ENCODE data around the gene HGFAC. TPM values are rescaled to one million over a fixed set of nuclear protein-coding genes. Genes with fewer than 3 reads are reported as not detected.

The HGFAC gene
- total and polyA plus RNA-seq, 2 donors: 0.19 to 1.2 TPM

- no peaks in the 10 kb centered on the region for H3K36me3 ChIP-seq (ENCODE audit: control insufficient read depth in 2 of 2, insufficient read depth in 2 of 2, low read length in 1 of 2)
- no peaks in the 10 kb centered on the region for H3K9me3 ChIP-seq (ENCODE audit: control insufficient read depth in 2 of 2, insufficient read depth in 1 of 2, low read length in 1 of 2)
- WGBS: 93% methylated on average over 25 of the region's 25 CpGs
- H3K27me3 ChIP-seq (ENCODE audit: control insufficient read depth in 2 of 2, insufficient read depth in 1 of 2, low read length in 1 of 2): peaks cover 30 to 70% of the 10 kb centered on the region in 2 donors
- DNase-seq (ENCODE audit: low read depth in 6 of 9, low spot score in 9 of 9): no peak
- no peaks in the 10 kb centered on the region for H3K4me1 ChIP-seq (ENCODE audit: control insufficient read depth in 2 of 2, insufficient read depth in 2 of 2, low read length in 2 of 2)
- H3K4me3 ChIP-seq (ENCODE audit: low read length in 2 of 2): no peak overlapping the region
- H3K27ac ChIP-seq (ENCODE audit: low read depth in 1 of 2, low read length in 1 of 2): no peak overlapping the region
Measured at GRCh38 chr4:3485886-3486540, 44.2 kb downstream of the HGFAC start.

GRCh38 chr4:3486541-3487540, 45.1 kb downstream of the HGFAC start:
- WGBS: 70% methylated on average over 25 of the region's 25 CpGs
- Histone ChIP-seq H3K36me3 (ENCODE audit: control insufficient read depth in 2 of 2, insufficient read depth in 2 of 2, low read length in 1 of 2) (no peaks in the 10 kb centered on the region), H3K4me1 (ENCODE audit: control insufficient read depth in 2 of 2, insufficient read depth in 2 of 2, low read length in 2 of 2) (no peaks in the 10 kb centered on the region), H3K4me3 (ENCODE audit: low read length in 2 of 2) (no peak overlapping the region), H3K9me3 (ENCODE audit: control insufficient read depth in 2 of 2, insufficient read depth in 1 of 2, low read length in 1 of 2) (no peaks in the 10 kb centered on the region), H3K27me3 (ENCODE audit: control insufficient read depth in 2 of 2, insufficient read depth in 1 of 2, low read length in 1 of 2) (peaks cover 30 to 64% of the 10 kb centered on the region in 2 donors), H3K27ac (ENCODE audit: low read depth in 1 of 2, low read length in 1 of 2) (no peak overlapping the region)
- DNase-seq (ENCODE audit: low read depth in 6 of 9, low spot score in 9 of 9): no peak

GRCh38 chr4:3487861-3488260, 46.1 kb downstream of the HGFAC start:
- H3K36me3 ChIP-seq (ENCODE audit: control insufficient read depth in 2 of 2, insufficient read depth in 2 of 2, low read length in 1 of 2): no peaks in the 10 kb centered on the region
- no peaks in the 10 kb centered on the region for H3K9me3 ChIP-seq (ENCODE audit: control insufficient read depth in 2 of 2, insufficient read depth in 1 of 2, low read length in 1 of 2)
- H3K4me1 ChIP-seq (ENCODE audit: control insufficient read depth in 2 of 2, insufficient read depth in 2 of 2, low read length in 2 of 2): no peaks in the 10 kb centered on the region
- H3K4me3 ChIP-seq (ENCODE audit: low read length in 2 of 2): no peak overlapping the region
- WGBS: 94% methylated on average over 7 of the region's 7 CpGs
- H3K27ac ChIP-seq (ENCODE audit: low read depth in 1 of 2, low read length in 1 of 2): no peak overlapping the region
- H3K27me3 ChIP-seq (ENCODE audit: control insufficient read depth in 2 of 2, insufficient read depth in 1 of 2, low read length in 1 of 2): peaks cover 30 to 58% of the 10 kb centered on the region in 2 donors
- DNase-seq (ENCODE audit: low read depth in 6 of 9, low spot score in 9 of 9): no peak

GRCh38 chr4:3488820-3489219, 47.1 kb downstream of the HGFAC start:
- Histone ChIP-seq H3K27me3 (ENCODE audit: control insufficient read depth in 2 of 2, insufficient read depth in 1 of 2, low read length in 1 of 2) (peaks cover 28 to 58% of the 10 kb centered on the region in 2 donors), H3K9me3 (ENCODE audit: control insufficient read depth in 2 of 2, insufficient read depth in 1 of 2, low read length in 1 of 2) (no peaks in the 10 kb centered on the region), H3K4me1 (ENCODE audit: control insufficient read depth in 2 of 2, insufficient read depth in 2 of 2, low read length in 2 of 2) (no peaks in the 10 kb centered on the region), H3K4me3 (ENCODE audit: low read length in 2 of 2) (no peak overlapping the region), H3K36me3 (ENCODE audit: control insufficient read depth in 2 of 2, insufficient read depth in 2 of 2, low read length in 1 of 2) (no peaks in the 10 kb centered on the region), H3K27ac (ENCODE audit: low read depth in 1 of 2, low read length in 1 of 2) (no peak overlapping the region)
- no peak for DNase-seq (ENCODE audit: low read depth in 6 of 9, low spot score in 9 of 9)
- 49% methylated on average over 11 of the region's 11 CpGs for WGBS

- WGBS: 64% methylated on average over 20 of the region's 20 CpGs
- H3K4me1 ChIP-seq (ENCODE audit: control insufficient read depth in 2 of 2, insufficient read depth in 2 of 2, low read length in 2 of 2): no peaks in the 10 kb centered on the region
- no peak overlapping the region for H3K4me3 ChIP-seq (ENCODE audit: low read length in 2 of 2)
- H3K27ac ChIP-seq (ENCODE audit: low read depth in 1 of 2, low read length in 1 of 2): no peak overlapping the region
- peaks cover 22 to 58% of the 10 kb centered on the region in 2 donors for H3K27me3 ChIP-seq (ENCODE audit: control insufficient read depth in 2 of 2, insufficient read depth in 1 of 2, low read length in 1 of 2)
- no peak for DNase-seq (ENCODE audit: low read depth in 6 of 9, low spot score in 9 of 9)
- no peaks in the 10 kb centered on the region for H3K9me3 ChIP-seq (ENCODE audit: control insufficient read depth in 2 of 2, insufficient read depth in 1 of 2, low read length in 1 of 2)
- no peaks in the 10 kb centered on the region for H3K36me3 ChIP-seq (ENCODE audit: control insufficient read depth in 2 of 2, insufficient read depth in 2 of 2, low read length in 1 of 2)
Measured at GRCh38 chr4:3489451-3489962, 47.7 kb downstream of the HGFAC start.

- WGBS: 84% methylated on average over 17 of the region's 17 CpGs
- Histone ChIP-seq H3K4me1 (ENCODE audit: control insufficient read depth in 2 of 2, insufficient read depth in 2 of 2, low read length in 2 of 2) (no peaks in the 10 kb centered on the region), H3K4me3 (ENCODE audit: low read length in 2 of 2) (no peak overlapping the region), H3K36me3 (ENCODE audit: control insufficient read depth in 2 of 2, insufficient read depth in 2 of 2, low read length in 1 of 2) (no peaks in the 10 kb centered on the region), H3K27me3 (ENCODE audit: control insufficient read depth in 2 of 2, insufficient read depth in 1 of 2, low read length in 1 of 2) (peaks cover 2 to 35% of the 10 kb centered on the region in 2 donors), H3K27ac (ENCODE audit: low read depth in 1 of 2, low read length in 1 of 2) (no peak overlapping the region), H3K9me3 (ENCODE audit: control insufficient read depth in 2 of 2, insufficient read depth in 1 of 2, low read length in 1 of 2) (no peaks in the 10 kb centered on the region)
- no peak for DNase-seq (ENCODE audit: low read depth in 6 of 9, low spot score in 9 of 9)
Measured at GRCh38 chr4:3491681-3492405, 50.1 kb downstream of the HGFAC start.

GRCh38 chr4:3492741-3493719, 51.3 kb downstream of the HGFAC start:
- H3K27me3 ChIP-seq (ENCODE audit: control insufficient read depth in 2 of 2, insufficient read depth in 1 of 2, low read length in 1 of 2): peaks cover 2 to 24% of the 10 kb centered on the region in 2 donors
- 88% methylated on average over 55 of the region's 55 CpGs for WGBS
- DNase-seq (ENCODE audit: low read depth in 6 of 9, low spot score in 9 of 9): no peak

More at GRCh38 chr4:3492741-3493719, 51.3 kb downstream of the HGFAC start:
- Histone ChIP-seq H3K4me1 (ENCODE audit: control insufficient read depth in 2 of 2, insufficient read depth in 2 of 2, low read length in 2 of 2) (no peaks in the 10 kb centered on the region), H3K27ac (ENCODE audit: low read depth in 1 of 2, low read length in 1 of 2) (no peak overlapping the region), H3K9me3 (ENCODE audit: control insufficient read depth in 2 of 2, insufficient read depth in 1 of 2, low read length in 1 of 2) (no peaks in the 10 kb centered on the region), H3K4me3 (ENCODE audit: low read length in 2 of 2) (no peak overlapping the region), H3K36me3 (ENCODE audit: control insufficient read depth in 2 of 2, insufficient read depth in 2 of 2, low read length in 1 of 2) (no peaks in the 10 kb centered on the region)
